HTERT RPE-1 (cell line): ENCODE data around the gene ST8SIA5.
"Not testable (repeated sequence)": the region's sequence is repeated elsewhere in the genome, so short reads cannot be mapped to it uniquely, and the experiment has no call there.

Experiments used
- in situ Hi-C: fragments of 300-500 bp; cut with MboI; formaldehyde crosslinking; loops from 4 replicates; pipeline ENCODE4 v1.14.3; 2020; ENCODE audit warnings: low sequenced_read_pairs

Gene ST8SIA5, protein sequence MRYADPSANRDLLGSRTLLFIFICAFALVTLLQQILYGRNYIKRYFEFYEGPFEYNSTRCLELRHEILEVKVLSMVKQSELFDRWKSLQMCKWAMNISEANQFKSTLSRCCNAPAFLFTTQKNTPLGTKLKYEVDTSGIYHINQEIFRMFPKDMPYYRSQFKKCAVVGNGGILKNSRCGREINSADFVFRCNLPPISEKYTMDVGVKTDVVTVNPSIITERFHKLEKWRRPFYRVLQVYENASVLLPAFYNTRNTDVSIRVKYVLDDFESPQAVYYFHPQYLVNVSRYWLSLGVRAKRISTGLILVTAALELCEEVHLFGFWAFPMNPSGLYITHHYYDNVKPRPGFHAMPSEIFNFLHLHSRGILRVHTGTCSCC

DNA sequence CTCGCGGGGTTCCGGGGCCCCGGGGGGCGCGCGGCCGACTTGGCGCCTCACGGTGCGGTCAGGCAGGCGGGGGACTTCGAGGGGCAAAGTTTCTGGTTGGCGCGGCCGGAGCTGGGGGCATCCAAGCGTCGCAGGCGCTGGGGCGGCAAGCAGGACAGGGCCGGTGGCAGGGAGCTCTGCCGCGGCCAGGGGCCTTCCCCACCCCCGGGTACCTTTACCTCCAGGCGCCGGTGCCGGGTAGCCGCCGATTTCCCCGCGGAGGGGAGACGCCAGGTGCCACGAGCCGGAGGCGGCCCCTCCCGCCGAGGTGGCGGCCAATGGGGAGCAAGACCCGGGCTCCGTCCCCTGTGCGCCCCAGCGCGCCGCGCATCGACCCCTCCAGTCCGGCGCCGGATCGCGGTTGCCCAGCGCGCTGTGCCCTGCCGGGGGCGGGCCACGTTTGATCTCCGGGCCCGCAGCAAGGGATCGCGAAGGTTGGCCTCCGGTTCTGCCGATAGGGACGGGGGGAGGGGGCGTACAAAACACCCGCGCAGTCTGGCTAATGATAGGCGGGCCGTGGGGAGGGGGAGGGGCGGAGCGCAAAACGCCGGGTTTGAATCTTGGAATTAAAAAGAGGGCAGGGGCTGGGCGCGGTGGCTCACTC is at the start of gene ST8SIA5:
Gene ST8SIA5, minus strand, starts transcription at position 495 of the 643 bp plus-strand sequence. CDS start 545 bp downstream, outside the sequence.
- in situ Hi-C loops: no loop called here

DNA sequence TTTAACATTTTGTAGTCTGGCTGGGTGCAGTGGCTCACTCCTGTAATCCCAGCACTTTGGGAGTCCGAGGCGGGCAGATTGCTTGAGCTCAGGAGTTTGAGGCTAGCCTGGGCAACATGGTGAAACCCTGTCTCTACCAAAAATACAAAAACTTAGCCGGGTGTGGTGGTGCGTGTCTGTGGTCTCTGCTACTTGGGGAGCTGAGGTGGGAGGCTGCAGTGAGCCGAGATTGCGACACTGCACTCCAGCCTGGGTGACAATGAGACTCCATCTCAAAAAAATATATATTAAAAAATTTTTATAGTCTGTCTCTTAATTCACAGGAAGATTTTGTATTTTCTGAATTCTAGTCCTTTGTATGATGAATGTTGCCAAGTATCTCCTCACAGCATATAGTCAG is 39.1 kb upstream of the ST8SIA5 start:
- in situ Hi-C loops: not testable (repeated sequence)

- in situ Hi-C loops: no loop called here
These were observed 37.8 kb upstream of the ST8SIA5 start for GRCh38 chr18:46794607-46795006.

DNA sequence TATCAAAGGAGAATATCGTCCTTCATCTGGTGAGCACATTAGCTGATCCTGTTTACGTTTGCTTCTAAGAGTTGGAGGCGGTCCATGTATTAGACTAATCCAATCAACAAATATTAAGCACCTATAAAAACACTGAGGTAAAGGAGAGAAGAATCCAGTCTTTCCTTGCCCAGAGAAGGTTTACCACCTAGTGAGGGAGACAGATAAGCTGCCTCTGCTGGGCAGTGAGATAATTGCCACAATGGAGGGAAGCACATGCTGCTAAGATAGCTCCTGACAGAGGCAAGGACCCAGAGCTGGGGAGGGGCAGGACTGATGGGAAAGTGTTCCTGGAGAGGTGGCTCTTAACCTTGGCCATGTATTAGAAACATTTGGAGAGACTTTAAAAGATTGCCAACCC is 36.7 kb upstream of the ST8SIA5 start:
- in situ Hi-C loops: no loop called here

DNA sequence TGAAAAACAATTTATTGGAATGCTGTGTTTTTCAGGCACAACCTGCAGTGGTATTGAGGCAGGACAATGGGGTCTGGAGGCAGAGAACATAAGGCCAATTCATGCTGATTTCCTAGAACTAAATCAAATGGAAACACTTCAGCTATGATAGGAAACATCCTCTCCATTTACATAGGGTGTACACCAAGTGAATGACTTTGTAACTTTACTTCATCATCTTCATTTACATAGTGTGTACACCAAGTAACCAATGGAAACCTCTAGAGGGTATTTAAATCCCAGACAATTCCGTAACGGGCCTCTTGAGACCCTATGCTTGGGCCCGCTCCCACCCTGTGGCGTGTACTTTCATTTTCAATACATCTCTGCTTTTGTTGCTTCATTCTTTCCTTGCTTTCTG is 32.2 kb upstream of the ST8SIA5 start:
- in situ Hi-C loops: no loop called here

GRCh38 chr18:46787674-46788073 is 30.8 kb upstream of the ST8SIA5 start:
- in situ Hi-C loops: no loop called here

GRCh38 chr18:46772357-46772756 is 15.5 kb upstream of the ST8SIA5 start:
- in situ Hi-C loops: no loop called here

- in situ Hi-C loops: no loop called here
These were observed 14.3 kb upstream of the ST8SIA5 start for GRCh38 chr18:46771141-46771540.

DNA sequence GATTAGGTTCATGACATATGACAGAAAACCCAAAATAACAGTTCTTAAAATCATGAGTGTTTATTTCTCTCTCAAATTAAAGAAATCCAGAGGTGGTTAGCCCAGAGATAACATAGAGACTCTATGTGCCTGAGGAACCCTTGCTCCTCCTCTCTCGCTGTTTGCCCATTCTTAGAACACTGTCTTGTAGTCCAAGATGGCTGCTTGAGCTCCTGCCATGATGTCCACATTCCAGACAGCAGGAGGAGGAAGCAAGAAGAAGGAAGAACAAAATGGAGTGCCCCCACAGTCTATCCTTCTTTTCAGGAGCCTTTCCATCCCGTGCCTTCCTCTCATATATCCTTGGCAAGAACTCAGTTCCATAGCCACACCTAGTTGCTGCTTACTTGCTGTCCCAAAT is 13.9 kb upstream of the ST8SIA5 start:
- in situ Hi-C loops: no loop called here

GRCh38 chr18:46768166-46768921 is 11.5 kb upstream of the ST8SIA5 start:
- in situ Hi-C loops: no loop called here

DNA sequence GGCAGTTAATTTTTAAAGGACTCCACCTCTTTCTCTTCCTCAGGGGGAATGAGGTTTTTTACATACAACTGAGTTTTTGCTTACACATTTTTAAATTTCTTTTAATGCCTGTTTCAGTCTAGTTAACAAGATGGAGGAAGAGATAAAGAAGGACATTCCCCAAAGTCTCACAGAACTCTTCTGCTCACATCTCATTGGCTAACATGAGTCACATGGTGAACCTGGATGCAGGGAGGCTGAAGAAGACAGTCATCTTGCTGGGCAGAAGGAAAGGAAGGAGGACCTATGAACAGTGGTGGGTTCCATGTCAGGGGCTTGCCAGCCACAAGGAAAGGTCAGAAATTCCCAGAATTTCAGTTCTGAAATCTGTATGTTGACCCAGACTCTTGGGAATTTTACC is 10.4 kb upstream of the ST8SIA5 start:
- in situ Hi-C loops: no loop called here

GRCh38 chr18:46764586-46764985 is 7.7 kb upstream of the ST8SIA5 start:
- in situ Hi-C loops: no loop called here

DNA sequence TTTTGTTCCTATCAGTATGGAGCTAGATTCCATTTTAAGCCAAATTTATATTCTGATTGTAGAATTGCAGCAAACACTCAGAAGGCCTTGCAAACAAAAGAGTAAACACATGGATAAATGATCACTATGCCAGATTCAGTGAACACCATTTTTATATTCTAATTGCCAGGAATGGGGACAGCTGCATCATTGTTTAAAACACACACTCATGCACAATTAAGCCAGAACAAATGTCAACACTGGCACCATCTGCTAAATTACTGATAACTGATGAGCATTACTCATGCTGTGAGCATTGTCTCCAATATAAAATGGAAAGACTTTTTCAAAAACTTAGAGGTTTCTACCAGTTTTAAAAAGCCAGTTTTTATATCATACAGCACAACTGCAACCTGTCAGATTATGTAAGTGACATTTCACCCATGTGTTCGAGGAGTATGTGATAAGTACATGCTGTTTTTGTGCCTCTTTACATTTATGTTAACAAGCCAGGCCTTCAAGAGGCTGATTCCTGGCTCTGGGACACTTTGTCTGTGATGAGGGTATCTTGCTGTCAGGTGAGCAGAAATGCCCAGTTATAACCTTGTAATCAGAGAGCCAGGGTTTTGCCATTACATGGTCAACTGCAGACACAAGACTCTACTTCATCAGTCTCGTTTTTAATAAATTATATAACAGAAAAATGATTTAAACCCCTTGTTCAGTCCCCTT is 4.4 kb upstream of the ST8SIA5 start:
- in situ Hi-C loops: no loop called here

DNA sequence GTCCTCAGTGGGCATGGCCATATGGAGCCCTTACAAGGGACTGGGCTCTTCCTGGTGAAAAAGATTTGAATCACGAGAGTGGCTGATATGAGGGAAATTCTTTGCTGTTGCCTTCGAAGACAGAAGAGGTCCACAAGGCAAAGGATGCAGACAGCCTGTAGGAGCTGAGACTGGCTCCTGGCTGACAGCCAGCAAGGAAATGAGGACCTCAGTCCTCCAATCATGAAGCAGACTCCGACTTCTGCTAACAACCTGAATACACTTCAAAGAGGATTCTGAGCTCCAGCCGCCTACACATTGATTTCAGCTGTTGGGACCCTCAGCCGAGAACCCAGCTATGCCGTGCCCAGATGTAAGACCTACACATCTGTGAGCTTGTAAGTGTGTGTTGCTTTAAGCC is 3.0 kb upstream of the ST8SIA5 start:
- in situ Hi-C loops: no loop called here

GRCh38 chr18:46756025-46756558 is 761 bp downstream of the ST8SIA5 start:
- in situ Hi-C loops: no loop called here

GRCh38 chr18:46755315-46756024 is 1.4 kb downstream of the ST8SIA5 start:
- in situ Hi-C loops: no loop called here

DNA sequence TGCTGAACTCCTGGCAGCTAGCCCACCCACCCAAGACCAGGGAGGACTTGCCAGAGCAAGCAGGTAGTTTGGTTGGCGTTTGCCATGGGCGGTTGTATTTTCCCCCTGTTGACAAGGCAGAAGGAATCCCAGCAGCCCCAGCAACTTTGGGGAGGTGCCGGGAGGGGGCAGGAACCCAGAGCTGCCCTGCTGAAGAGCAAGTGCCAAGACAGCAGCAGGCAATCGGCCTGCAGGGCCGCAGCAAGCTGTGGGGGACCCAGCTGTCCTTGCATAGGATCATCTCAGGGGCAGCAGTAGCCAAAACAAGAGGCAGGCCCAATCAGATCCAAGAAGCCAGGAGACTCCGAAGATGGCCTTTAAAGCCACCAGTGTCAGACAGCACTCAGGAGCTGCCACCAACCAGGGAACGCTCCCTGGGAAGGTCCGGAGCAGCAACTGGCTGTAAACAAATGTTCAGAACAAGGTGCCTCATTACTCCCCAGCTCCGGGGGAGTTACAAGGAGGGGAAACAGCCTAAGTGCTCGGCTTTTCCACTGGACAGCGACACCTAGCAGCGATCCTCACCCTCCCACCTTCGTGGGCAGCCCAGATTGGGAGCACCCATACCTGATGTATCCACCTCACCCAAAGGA is 2.1 kb downstream of the ST8SIA5 start:
- in situ Hi-C loops: no loop called here

- in situ Hi-C loops: no loop called here
These were observed 2.7 kb downstream of the ST8SIA5 start for GRCh38 chr18:46754188-46754587.

DNA sequence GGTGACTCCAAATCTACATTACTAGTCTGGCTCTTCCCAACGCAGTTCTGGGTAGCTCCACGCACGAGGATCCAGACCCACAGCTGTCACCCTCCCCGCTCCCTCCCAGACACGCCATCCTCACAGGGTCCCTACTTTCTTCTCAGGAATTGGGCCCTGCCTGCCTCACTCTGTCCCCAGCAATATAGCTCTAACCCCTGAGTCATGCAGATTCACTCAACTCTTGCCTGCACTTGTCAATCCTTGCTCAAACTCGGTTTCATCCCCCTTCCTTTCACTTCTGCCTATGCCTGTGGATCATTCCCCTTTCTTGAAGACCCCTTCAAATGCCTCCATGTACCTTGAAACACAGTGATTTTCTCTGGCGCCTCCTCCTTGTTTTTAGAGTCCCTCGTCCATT is 5.0 kb downstream of the ST8SIA5 start:
- in situ Hi-C loops: no loop called here

DNA sequence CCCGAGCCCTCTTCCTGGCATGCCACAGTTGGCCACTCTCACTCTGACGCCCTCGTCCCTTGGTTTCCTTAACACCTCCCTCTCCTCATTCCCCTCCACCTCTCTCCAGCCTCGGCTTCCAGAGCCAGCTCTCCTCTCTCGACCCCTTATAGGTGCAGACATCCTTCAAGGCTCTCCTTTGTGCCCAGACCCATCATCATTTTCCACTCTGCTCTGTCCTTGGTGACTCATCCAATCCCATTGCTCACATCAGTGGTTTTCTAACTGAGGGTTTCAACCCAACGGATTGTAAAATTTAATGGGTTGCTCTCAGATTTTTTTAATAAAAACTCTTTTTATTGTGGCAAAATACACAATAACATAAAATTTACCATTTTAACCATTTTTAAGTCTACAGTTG is 6.2 kb downstream of the ST8SIA5 start:
- in situ Hi-C loops: no loop called here
